Heart right ventricle (tissue), 16 donors: Measurements from ENCODE around the gene MX1. TPM values are rescaled to one million over a fixed set of nuclear protein-coding genes. Genes with fewer than 3 reads are reported as not detected.

Experiments
- ATAC-seq, 8 donors: fragments of 200-7000 bp; cut with Tn5 transposase; one replicate each; pipeline ENCODE4 v1.9.1; 2020; ENCODE audit warnings: mild to moderate bottlenecking in 8 of 8, moderate library complexity in 8 of 8, moderate number of reproducible peaks in 1 of 8
- DNase-seq, 2 donors: peaks; one replicate each; pipeline ENCODE4 v3.0.0-alpha.2; 2020
- H3K27ac ChIP-seq, 10 donors: fragments of 200-600 bp; sonication (generic) in 2 of 10; one replicate each; pipeline versions ENCODE4 v1.5.0 to v1.8.0; 2020 to 2022; ENCODE audit warnings: mild to moderate bottlenecking in 3 of 10
- H3K27me3 ChIP-seq, 7 donors: fragments of 200-600 bp; one replicate each; pipeline ENCODE4 v1.8.0; 2021 to 2022; ENCODE audit warnings: mild to moderate bottlenecking in 2 of 7
- H3K36me3 ChIP-seq, 9 donors: fragments of 200-600 bp; sonication (generic) in 1 of 9; one replicate each; pipeline versions ENCODE4 v1.5.0 to v1.8.0; 2020 to 2022; ENCODE audit warnings: mild to moderate bottlenecking in 2 of 9
- H3K4me1 ChIP-seq, 9 donors: fragments of 200-600 bp; sonication (generic) in 1 of 9; one replicate each; pipeline versions ENCODE4 v1.5.0 to v1.8.0; 2020 to 2022; ENCODE audit warnings: mild to moderate bottlenecking in 4 of 9
- H3K4me3 ChIP-seq, 10 donors: fragments of 200-600 bp; sonication (generic) in 2 of 10; one replicate each; pipeline versions ENCODE4 v1.5.0 to v1.8.0; 2020 to 2022; ENCODE audit warnings: mild to moderate bottlenecking in 7 of 10, moderate library complexity in 2 of 10
- H3K9me3 ChIP-seq, 11 donors: fragments of 200-600 bp in 10 of 11; sonication (generic) in 2 of 11; one replicate each; pipeline versions ENCODE4 v1.5.0 to v1.8.0; 2013 to 2022; ENCODE audit warnings: mild to moderate bottlenecking in 2 of 11, control low read depth in 1 of 11, moderate library complexity in 1 of 11
- WGBS, 2 donors: extraction: QIAGEN DNeasy Blood & Tissue Kit; methylation state at CpG; one replicate each; pipeline ENCODE4 v1.1.7; 2013; ENCODE audit warnings: inconsistent platforms in 1 of 2; 5-methylcytosine and 5-hydroxymethylcytosine counted together
- intact Hi-C, 10 donors: fragments of 100-400 bp; cut with DNase I; formaldehyde crosslinking; loops; one replicate each; pipeline versions ENCODE4 v1.11.1 to v1.14.2; 2022
- polyA plus RNA-seq, 2 donors: library from polyadenylated mRNA; stranded (reverse); fragments of 200-250 nt; gene quantifications; one replicate each; pipeline ENCODE4 v1.2.3, GENCODE V29; 2013
- total RNA-seq, 10 donors: library from RNA; stranded (reverse); fragmentation: NEBNext Ultra II Directional in 3 of 10; extraction: Animal tissue kit (Norgen Biotek cat#: 25700) in 3 of 10; gene quantifications; one replicate each; pipeline versions ENCODE4 v1.2.1 to v1.2.4, GENCODE V29; 2021 to 2023
- TF ChIP-seq, protein P1 (sequence below), 9 donors: fragments of 200-600 bp; sonication (generic) in 2 of 9; IDR thresholded peaks; one replicate each; pipeline versions ENCODE4 v1.5.0 to v1.8.0; 2021 to 2022; ENCODE audit warnings: antibody characterized with exemption in 9 of 9, mild to moderate bottlenecking in 5 of 9, moderate library complexity in 1 of 9
- donor health status: Arrhythmogenic right ventricular cardiomyopathy.
- donor health status: ischemic (EF 13 %, LVEDD 7.1; RV severe dilation, severe dysfunction).
- donor health status: healthy with polysubstance abuse.
- donor health status: DM: no; HTN: yes; CAD: no.
- donor health status: DM: no; HTN: no; CAD: no.
- donor health status: ischemic (EF 25% LVEDD 6.9; RV normal size, moderate dysfunction).
- donor health status: ischemic (EF 25% LVEDD 5.7; RV mildly dilated, moderate dysfunction).
- donor health status: healthy.
- donor health status: DM: yes; HTN: yes; CAD: no.
- donor health status: Ischemic cardiomyopathy.
- donor health status: ischemic (EF 35%, LVEDD 5.7; RV mildly dilated, moderate dysfunction).
- donor health status: nonischemic (EF 11% LVEDD 7.7; RV severe dilation, severe dysfunction).
- donor health status: DM: yes; HTN: yes; CAD: no.
- donor health status: PGD.
- donor health status: ischemic (EF 29% LVEDD 5.4; RV normal size, mild dysfunction).
- donor health status: nonischemic (EF 23%, LVEDD 6.1; RV moderate dilation, normal function).

Gene MX1
- total and polyA plus RNA-seq, 12 donors, result 5.4 to 50.0 (median 18.1) TPM

DNA sequence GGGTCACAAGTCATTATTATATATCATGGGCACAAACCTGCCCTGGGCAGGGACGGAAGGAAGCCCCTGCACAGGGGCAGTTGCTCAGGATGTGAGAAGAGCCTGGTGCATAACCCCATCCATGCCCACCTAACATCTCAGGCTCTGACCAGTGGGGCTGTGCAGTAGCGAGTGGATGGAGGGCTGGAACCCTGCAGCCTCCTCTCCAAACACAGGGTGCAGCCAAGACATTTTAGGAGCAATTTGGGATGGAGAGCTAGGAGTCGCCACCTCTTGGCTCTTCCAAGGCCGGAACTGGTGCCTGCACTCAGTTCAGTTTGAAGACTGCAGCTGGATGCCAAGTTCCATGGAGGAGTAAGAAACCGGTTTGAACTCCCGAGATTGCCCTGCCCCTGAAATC is 2.8 kb downstream of the MX1 start:
- intact Hi-C loops, result loop anchor here in 4 of 10 donors (5.0 to 10.0 kb wide), 3 partner anchors 62 to 264 kb away; partner anchors contain the start of genes MX2 (in 3 of the 4) and BACE2 (in 1 of the 4)

DNA sequence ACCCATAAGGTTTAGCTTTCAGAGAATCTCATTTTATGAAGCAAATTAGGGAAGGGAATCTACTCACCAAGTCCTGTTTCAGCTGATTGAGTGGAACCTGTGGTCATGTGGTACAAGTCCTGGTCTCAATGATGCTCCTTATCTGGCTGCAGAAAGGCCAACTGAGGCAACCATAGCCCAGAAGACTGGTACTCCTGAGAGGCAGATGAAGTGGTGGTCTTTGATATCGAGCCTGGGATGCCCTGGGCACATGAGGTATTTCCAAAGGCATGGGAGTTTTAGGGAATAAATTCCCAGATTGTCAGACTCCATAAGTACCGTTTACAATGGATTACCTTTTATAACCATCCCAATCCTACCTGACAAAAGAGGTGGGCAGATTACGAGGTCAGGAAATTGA is 3.3 kb downstream of the MX1 start:
- no peak for ATAC-seq
- Histone ChIP-seq H3K27ac (no peak overlapping the region), H3K27me3 (peaks cover 0 to 17% (median 0%) of the 10 kb centered on the region in 7 donors), H3K9me3 (peaks cover 0 to 4% (median 0%) of the 10 kb centered on the region in 11 donors), H3K4me1 (peaks cover 0 to 45% (median 15%) of the 10 kb centered on the region in 9 donors), H3K4me3 (no peak overlapping the region), H3K36me3 (peaks cover 0 to 68% (median 25%) of the 10 kb centered on the region in 9 donors)
- WGBS, 2 donors, result 94 to 97% methylated on average over 3 of the region's 3 CpGs
- intact Hi-C loops, result loop anchor here in 4 of 10 donors (5.0 to 10.0 kb wide), 3 partner anchors 62 to 265 kb away; partner anchors contain the start of genes MX2 (in 3 of the 4) and BACE2 (in 1 of the 4)
- TF ChIP-seq, protein P1, sequence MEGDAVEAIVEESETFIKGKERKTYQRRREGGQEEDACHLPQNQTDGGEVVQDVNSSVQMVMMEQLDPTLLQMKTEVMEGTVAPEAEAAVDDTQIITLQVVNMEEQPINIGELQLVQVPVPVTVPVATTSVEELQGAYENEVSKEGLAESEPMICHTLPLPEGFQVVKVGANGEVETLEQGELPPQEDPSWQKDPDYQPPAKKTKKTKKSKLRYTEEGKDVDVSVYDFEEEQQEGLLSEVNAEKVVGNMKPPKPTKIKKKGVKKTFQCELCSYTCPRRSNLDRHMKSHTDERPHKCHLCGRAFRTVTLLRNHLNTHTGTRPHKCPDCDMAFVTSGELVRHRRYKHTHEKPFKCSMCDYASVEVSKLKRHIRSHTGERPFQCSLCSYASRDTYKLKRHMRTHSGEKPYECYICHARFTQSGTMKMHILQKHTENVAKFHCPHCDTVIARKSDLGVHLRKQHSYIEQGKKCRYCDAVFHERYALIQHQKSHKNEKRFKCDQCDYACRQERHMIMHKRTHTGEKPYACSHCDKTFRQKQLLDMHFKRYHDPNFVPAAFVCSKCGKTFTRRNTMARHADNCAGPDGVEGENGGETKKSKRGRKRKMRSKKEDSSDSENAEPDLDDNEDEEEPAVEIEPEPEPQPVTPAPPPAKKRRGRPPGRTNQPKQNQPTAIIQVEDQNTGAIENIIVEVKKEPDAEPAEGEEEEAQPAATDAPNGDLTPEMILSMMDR (IDR thresholded peaks at IDR 0.05), result no peak
- DNase-seq, result no peak

More for the DNA sequence above, 2.8 kb downstream of the MX1 start:
- peak overlapping the region in 1 of 10 donors; percentile 86 for H3K4me3 ChIP-seq
- H3K36me3 ChIP-seq, result peaks cover 0 to 63% (median 21%) of the 10 kb centered on the region in 9 donors
- no peak for DNase-seq
- H3K4me1 ChIP-seq, result peaks cover 0 to 45% (median 15%) of the 10 kb centered on the region in 9 donors
- H3K27ac ChIP-seq, result no peak overlapping the region
- H3K9me3 ChIP-seq, result no peaks in the 10 kb centered on the region
- WGBS, 2 donors, result 90 to 93% methylated on average over 6 of the region's 6 CpGs
- peaks cover 0 to 17% (median 0%) of the 10 kb centered on the region in 7 donors for H3K27me3 ChIP-seq
- TF ChIP-seq, protein P1 (IDR thresholded peaks at IDR 0.05), result no peak
- no peak for ATAC-seq

DNA sequence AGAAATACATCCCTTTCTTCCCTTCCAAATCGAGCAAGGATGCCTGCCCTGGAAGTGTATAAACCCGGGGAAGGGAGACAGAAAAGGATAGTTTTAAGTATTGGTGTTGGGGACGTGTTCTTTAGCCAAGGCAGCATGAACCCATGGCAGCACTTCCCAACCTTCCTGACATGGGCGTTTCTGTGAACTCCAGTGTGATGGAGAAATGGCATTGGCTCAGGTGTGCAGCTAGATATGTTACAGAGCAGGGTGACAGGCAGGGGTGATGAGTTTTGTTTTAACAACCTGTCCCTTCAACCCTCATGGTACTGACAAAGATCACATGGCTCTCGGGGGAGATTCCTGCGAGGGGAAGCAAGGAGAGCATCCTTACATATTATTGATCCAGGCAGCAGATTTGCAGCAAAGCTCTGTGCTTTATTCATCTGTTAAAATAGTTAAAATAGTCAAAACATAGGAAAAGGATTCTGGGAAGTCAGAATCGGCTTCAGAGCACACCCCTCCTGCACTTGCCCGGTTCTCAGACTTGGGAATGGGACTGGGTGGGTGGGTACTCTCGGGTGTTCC is 4.0 kb downstream of the MX1 start:
- ATAC-seq, result no peak
- TF ChIP-seq, protein P1 (IDR thresholded peaks at IDR 0.05), result no peak
- Histone ChIP-seq H3K36me3 (peaks cover 0 to 75% (median 31%) of the 10 kb centered on the region in 9 donors), H3K4me3 (no peak overlapping the region), H3K9me3 (peaks cover 0 to 12% (median 0%) of the 10 kb centered on the region in 11 donors), H3K27me3 (peaks cover 0 to 17% (median 0%) of the 10 kb centered on the region in 7 donors), H3K4me1 (peaks cover 0 to 41% (median 15%) of the 10 kb centered on the region in 9 donors), H3K27ac (no peak overlapping the region)
- no peak for DNase-seq
- 77 to 79% methylated on average over 9 of the region's 9 CpGs for WGBS, 2 donors
- intact Hi-C loops, result loop anchor here in 4 of 10 donors (5.0 to 10.0 kb wide), 3 partner anchors 63 to 265 kb away; partner anchors contain the start of genes MX2 (in 3 of the 4) and BACE2 (in 1 of the 4)

DNA sequence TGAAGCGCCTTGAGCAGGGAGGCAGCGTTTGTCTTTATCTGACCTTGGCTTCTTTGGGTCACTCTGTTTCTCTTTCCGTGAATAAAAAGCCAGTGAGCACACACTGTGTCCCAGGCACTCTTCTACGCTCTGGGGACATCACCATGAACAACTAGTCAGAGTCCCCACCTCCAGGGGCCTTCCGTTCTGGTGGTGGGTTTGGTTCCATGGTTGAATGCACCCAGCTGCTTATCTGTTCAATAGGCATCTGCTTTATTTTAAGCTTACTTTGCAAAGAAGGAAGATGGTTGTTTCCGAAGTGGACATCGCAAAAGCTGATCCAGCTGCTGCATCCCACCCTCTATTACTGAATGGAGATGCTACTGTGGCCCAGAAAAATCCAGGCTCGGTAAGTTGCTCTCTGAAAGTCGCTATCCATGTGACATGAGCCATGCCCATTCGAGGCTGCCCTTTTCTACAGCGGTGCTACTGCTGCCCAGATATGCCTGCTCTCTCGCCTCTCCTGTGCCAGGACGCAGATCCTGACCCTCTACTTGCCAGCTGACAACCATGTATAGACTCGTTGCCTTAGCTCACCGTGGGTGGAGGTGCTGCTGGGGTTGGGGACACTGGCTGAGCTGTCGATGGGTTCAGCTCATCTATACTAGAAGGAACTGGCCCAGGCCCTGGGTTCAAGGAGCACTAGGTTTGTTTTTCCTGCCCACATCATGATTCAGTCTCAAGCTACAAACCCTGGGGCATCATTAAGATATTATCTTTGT is 5.9 kb downstream of the MX1 start:
- H3K4me1 ChIP-seq, result peaks cover 0 to 30% (median 9%) of the 10 kb centered on the region in 9 donors
- no peak overlapping the region for H3K4me3 ChIP-seq
- DNase-seq, result no peak
- no peak overlapping the region for H3K27ac ChIP-seq
- 82 to 92% methylated on average over 16 of the region's 16 CpGs for WGBS, 2 donors
- peaks cover 0 to 94% (median 50%) of the 10 kb centered on the region in 9 donors for H3K36me3 ChIP-seq
- intact Hi-C loops, result no loop called here
- no peak for ATAC-seq
- peaks cover 0 to 7% (median 0%) of the 10 kb centered on the region in 7 donors for H3K27me3 ChIP-seq
- TF ChIP-seq, protein P1 (IDR thresholded peaks at IDR 0.05), result no peak
- peaks cover 0 to 17% (median 0%) of the 10 kb centered on the region in 11 donors for H3K9me3 ChIP-seq
